ENCODE results near the gene MATN4.
A peak's percentile ranks its signal among the peaks of the same experiment; 100 is the strongest.

The MATN4 gene

GRCh38 chr20:45292343-45292742, 15.8 kb downstream of the MATN4 start:
- no peak for DNase-seq (ENCODE audit: low spot score)

DNA sequence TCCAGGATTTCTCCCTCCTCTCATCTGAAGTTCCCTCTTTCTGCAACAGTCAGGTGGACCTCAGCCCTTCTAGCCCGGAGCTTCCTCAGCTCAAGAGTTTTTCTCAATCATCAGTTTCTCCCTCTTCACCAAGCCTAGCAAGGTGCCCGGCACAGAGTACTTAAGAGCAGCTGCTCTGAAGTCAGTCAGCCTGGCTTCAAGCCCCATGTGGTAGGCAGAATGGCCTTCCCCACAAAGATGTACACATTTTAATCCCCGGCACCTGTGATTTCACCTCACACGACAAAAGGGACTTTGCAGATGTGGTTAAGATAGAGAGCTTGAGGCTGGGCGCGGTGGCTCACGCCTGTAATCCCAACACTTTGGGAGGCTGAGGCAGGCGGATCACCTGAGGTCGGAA, 16.6 kb downstream of the MATN4 start:
- no peak for DNase-seq (ENCODE audit: low spot score)

GRCh38 chr20:45290677-45291355, 17.3 kb downstream of the MATN4 start:
- DNase-seq (ENCODE audit: low spot score), result peak; percentile 83

DNA sequence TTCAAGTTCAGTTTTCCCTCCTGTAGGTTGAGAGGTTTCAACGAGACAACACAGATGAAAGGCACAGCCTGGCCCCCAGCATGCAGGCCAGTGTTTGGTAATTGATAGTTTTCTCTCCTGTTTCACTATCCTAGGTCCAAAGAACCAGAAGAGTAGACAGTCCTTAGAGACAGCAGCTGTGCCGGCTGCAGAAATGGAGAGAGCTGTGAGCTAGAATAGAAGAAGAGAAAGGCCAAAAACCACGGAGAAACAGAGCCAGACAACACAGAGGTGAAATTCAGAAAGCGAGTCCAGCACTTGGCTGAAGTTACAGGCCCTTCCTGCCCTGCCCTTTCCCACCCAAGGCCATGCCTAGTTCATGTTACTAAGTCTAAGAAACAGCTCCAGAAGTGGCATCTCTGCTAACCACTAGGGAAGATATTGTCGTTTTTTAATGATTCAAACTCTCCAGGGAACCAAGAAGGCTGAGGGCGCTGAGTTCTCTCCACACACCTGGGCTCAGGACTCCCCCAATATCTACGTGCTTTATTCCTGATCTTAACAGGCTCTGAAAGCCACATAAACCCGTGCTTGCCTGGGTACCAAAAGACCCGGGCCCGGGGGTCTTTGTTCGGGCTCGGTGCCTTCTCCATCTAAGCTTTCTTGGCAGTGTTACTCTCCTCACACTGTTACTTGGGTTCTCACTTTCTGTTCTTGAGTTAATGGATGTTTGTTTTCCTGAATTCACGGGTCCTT, 18.0 kb downstream of the MATN4 start:
- no peak for DNase-seq (ENCODE audit: low spot score)

GRCh38 chr20:45288860-45289259, 19.2 kb downstream of the MATN4 start:
- no peak for DNase-seq (ENCODE audit: low spot score)

GRCh38 chr20:45288376-45288775, 19.7 kb downstream of the MATN4 start:
- no peak for DNase-seq (ENCODE audit: low spot score)

DNA sequence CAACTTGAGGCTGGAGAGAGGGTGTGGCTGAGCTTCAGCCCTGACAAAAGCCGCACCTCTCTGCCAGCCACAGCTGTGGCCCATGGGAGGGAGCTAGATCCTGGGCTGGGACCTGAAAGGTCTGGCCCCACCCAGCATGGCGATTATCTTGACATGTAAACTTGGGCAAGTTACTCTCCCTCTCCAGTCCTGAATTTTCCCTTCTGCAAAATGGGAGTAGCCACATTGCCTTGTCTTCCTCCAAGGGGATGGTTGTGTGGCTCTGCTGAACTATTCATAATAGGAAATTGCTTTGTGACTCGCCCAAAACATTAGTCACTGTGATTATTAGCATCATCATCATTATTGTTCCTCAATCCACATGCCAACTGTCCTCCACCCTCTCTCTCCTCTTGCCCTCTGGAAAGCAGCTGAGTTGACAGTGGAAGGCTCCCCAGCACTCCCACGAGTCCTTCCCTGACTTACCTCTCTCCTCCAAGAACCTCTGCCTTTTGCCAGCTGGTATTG, 24.5 kb downstream of the MATN4 start:
- no peak for DNase-seq (ENCODE audit: low spot score)

- no peak for DNase-seq (ENCODE audit: low spot score)
These were observed 25.2 kb downstream of the MATN4 start for GRCh38 chr20:45282700-45283550.

GRCh38 chr20:45279992-45280391, 28.1 kb downstream of the MATN4 start:
- DNase-seq (ENCODE audit: low spot score), result no peak

- DNase-seq (ENCODE audit: low spot score), result no peak
These were observed 32.8 kb downstream of the MATN4 start for GRCh38 chr20:45275338-45275737.

GRCh38 chr20:45269754-45270270, 38.3 kb downstream of the MATN4 start:
- DNase-seq (ENCODE audit: low spot score), result no peak

GRCh38 chr20:45269056-45269455, 39.0 kb downstream of the MATN4 start:
- no peak for DNase-seq (ENCODE audit: low spot score)

DNA sequence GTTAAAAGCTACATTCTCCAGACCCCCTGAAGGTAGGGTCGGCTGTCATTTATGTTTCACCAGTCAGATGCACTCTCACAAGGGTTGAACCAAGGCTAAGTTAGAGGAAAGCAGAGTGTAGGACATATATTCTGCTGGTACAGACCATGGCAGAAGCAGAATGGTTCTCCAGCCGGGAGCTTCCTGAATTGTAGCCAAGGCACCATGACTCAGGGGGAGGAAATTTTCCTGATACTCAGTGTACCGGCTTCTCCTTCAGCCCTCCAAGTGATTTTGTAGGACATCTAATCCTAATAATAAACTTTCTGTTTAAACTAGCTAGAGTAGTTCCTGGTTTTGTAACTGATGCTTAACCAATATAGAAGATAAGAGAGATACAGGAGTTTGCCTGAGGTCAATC, 39.6 kb downstream of the MATN4 start:
- DNase-seq (ENCODE audit: low spot score), result no peak

DNA sequence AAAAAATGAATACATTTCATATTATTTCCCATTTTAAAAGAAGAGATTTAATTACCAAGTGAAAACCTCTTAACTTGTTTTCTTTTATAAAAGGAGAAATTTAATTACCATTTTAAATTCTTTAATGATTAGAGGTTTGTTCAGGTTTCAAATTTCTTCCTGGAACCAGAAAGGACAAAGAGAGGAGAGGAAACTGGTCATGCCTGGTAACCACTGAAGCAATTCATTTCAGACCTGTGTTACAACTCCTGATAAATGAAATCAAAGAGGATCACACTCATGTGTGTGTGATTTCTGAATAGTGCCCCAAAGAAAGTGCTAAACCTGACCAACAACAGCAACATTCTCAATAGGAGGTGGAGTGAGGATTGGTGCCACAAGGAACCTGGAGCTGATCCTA, 41.1 kb downstream of the MATN4 start:
- DNase-seq (ENCODE audit: low spot score), result no peak

GRCh38 chr20:45263556-45264266, 44.4 kb downstream of the MATN4 start:
- DNase-seq (ENCODE audit: low spot score), result no peak

- DNase-seq (ENCODE audit: low spot score), result no peak
These were observed 49.4 kb downstream of the MATN4 start for GRCh38 chr20:45258664-45259063.

DNA sequence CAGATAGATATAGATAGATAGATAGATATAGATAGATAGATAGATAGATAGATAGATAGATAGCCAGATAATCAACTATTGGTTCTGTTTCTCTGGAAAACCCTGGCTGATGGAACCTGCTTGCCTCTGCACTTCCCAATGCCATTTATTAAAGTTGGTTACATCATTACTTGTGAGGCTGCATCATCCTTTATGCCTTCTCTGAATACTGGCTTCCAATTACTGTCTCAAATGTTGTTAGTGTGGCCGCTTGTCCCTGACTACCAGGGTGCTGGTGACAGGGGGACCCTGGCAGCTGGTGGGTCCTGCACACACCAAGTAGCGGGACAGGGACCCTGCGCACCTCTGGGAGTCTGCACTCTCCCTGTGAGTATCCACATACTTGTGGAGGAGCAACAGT, 49.8 kb downstream of the MATN4 start:
- no peak for DNase-seq (ENCODE audit: low spot score)

DNA sequence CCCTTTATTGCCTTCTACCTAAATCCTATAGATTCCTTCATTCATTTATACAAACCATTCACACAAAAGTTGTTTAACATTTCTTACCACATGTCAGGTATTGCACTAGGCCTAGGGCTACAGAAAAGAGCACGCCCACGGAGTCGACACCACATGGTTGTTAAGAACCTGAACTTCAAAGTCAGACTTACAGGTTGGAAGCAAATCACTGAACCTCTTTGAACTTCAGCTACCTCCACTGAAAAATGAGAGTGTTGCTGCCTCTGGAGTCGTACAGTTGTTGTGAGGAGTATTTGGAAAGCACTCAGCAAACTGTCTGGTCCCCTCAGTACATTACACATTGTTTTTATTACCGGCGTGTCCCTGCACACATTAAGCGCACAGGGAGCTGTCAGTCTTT, 50.4 kb downstream of the MATN4 start:
- no peak for DNase-seq (ENCODE audit: low spot score)

DNA sequence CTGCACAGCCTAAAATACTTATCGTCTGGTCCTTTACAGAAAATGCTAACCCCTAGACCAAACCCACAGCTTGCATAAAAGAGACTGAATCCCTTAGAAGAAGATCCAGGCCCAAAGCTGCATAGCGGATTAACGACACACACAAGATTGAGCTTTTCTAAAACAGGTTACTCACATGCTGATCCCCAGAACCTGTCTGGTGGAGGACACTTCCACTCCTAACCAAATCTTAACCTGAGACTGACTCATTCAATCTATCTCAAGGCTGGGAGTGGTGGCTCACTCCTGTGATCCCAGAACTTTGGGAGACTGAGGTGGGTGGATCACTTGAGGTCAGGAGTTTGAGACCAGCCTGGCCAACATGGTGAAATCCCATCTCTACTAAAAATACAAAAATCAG, 50.9 kb downstream of the MATN4 start:
- DNase-seq (ENCODE audit: low spot score), result no peak

- no peak for DNase-seq (ENCODE audit: low spot score)
These were observed 53.5 kb downstream of the MATN4 start, which contains the start of gene SLPI for GRCh38 chr20:45254383-45255262. Gene SLPI (minus strand): TSS chr20:45254564. CDS start chr20:45254543, 21 bp downstream.

Data from SK-N-DZ (cell line).